Prostate gland (tissue), 2 donors: ENCODE measurements around the gene CNTNAP3.
A peak's percentile ranks its signal among the peaks of the same experiment; 100 is the strongest.
"Not testable (repeated sequence)": the region's sequence is repeated elsewhere in the genome, so short reads cannot be mapped to it uniquely, and the experiment has no call there.

ENCODE experiments used
- POLR2A ChIP-seq: fragments of 450-650 bp; IDR thresholded peaks from one replicate; pipeline ENCODE4 v1.6.1; 2016; ENCODE audit warnings: antibody characterized with exemption, mild to moderate bottlenecking
- TF ChIP-seq, protein P1 (sequence below), 4 experiments: fragments of 200-600 bp in 2 of 4; fragments of 450-650 bp in 2 of 4; sonication (generic) in 2 of 4; IDR thresholded peaks; 1 replicate in 3 of 4; 2 replicates in 1 of 4; pipeline ENCODE4 v1.5.1; 2016 to 2019; ENCODE audit warnings: antibody characterized with exemption in 4 of 4, mild to moderate bottlenecking in 2 of 4, moderate library complexity in 2 of 4

DNA sequence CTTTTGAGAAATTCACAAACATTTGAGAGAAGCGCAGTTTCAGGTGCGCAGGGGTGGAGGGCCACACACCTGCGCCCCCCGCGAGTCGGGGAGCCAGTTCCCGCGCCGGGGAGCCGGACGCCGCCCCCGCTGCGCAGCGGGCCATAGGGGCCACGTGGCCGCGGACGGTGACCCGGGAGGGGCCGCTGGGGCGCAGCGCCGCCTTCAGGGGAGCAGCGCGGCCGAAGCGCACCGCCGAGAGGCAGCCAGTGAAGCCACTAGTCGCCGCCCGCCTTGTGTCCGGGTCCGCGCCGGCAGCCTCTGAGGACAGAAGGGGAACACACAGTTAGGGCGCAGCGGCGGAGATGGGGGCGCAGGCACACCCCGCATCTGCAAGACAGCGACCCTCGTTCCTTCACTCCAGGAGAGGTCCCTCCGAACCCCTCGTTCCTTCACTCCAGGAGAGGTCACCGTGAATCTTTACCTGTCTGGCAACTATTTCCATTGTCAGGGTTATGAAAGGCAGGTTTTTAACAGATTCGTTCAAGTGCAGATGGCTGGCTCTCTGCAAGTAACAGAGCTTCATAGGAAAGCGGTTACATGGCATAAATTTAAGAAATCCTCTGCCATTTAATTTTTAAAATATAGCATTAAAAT, 209.2 kb downstream of the CNTNAP3 start:
- TF ChIP-seq, protein P1, sequence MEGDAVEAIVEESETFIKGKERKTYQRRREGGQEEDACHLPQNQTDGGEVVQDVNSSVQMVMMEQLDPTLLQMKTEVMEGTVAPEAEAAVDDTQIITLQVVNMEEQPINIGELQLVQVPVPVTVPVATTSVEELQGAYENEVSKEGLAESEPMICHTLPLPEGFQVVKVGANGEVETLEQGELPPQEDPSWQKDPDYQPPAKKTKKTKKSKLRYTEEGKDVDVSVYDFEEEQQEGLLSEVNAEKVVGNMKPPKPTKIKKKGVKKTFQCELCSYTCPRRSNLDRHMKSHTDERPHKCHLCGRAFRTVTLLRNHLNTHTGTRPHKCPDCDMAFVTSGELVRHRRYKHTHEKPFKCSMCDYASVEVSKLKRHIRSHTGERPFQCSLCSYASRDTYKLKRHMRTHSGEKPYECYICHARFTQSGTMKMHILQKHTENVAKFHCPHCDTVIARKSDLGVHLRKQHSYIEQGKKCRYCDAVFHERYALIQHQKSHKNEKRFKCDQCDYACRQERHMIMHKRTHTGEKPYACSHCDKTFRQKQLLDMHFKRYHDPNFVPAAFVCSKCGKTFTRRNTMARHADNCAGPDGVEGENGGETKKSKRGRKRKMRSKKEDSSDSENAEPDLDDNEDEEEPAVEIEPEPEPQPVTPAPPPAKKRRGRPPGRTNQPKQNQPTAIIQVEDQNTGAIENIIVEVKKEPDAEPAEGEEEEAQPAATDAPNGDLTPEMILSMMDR (IDR thresholded peaks at IDR 0.05) = peak in 1 of 4 experiments; percentile 19
- not testable (repeated sequence) for TF ChIP-seq POLR2A
